Thyroid gland (tissue), 4 donors: ENCODE data around the gene MYO1E. TPM values are rescaled to one million over a fixed set of nuclear protein-coding genes. Genes with fewer than 3 reads are reported as not detected.

Experiments
- DNase-seq, 2 donors: peaks; one replicate each; pipeline ENCODE4 v3.0.0-alpha.2; 2019
- H3K27ac ChIP-seq, 3 donors: fragments of 200-600 bp; sonication (generic); 1 replicate in 2 of 3; 2 replicates in 1 of 3; pipeline ENCODE4 v1.5.1; 2016 to 2019; ENCODE audit warnings: mild to moderate bottlenecking in 1 of 3, moderate library complexity in 1 of 3
- H3K27me3 ChIP-seq: fragments of 200-600 bp; sonication (generic); one replicate; pipeline ENCODE4 v1.5.1; 2019
- H3K36me3 ChIP-seq, 2 donors: fragments of 200-600 bp; sonication (generic); one replicate each; pipeline ENCODE4 v1.5.1; 2016 to 2019
- H3K4me1 ChIP-seq, 2 donors: fragments of 200-600 bp; sonication (generic); one replicate each; pipeline ENCODE4 v1.5.1; 2017 to 2019
- H3K4me3 ChIP-seq, 3 donors: fragments of 200-600 bp; sonication (generic); replicated peaks in 1 of 3; 1 replicate in 2 of 3; 2 replicates in 1 of 3; pipeline ENCODE4 v1.5.1; 2016; ENCODE audit warnings: mild to moderate bottlenecking in 1 of 3
- H3K9me3 ChIP-seq: fragments of 200-600 bp; sonication (generic); one replicate; pipeline ENCODE4 v1.5.1; 2017
- POLR2A ChIP-seq, 2 donors: fragments of 450-650 bp; IDR thresholded peaks; one replicate each; pipeline ENCODE4 v1.6.1; 2017; ENCODE audit warnings: antibody characterized with exemption in 2 of 2, mild to moderate bottlenecking in 2 of 2, moderate library complexity in 1 of 2
- WGBS, 2 donors: methylation state at CpG; one replicate each; pipeline ENCODE4 v1.1.5; 2017; 5-methylcytosine and 5-hydroxymethylcytosine counted together
- intact Hi-C: fragments of 100-400 bp; cut with DNase I; formaldehyde crosslinking; loops from one replicate; pipeline ENCODE4 v1.15.1; 2023
- total RNA-seq, 4 donors: library from RNA; depleted of rRNA; stranded (reverse); fragments of >200 nt; gene quantifications; one replicate each; pipeline ENCODE4 v1.2.3, GENCODE V29; 2016
- TF ChIP-seq, protein P1 (sequence below), 6 experiments: fragments of 200-600 bp in 3 of 6; fragments of 450-650 bp in 3 of 6; sonication (generic) in 3 of 6; IDR thresholded peaks; one replicate each; pipeline ENCODE4 v1.5.1; 2016 to 2019; ENCODE audit warnings: antibody characterized with exemption in 6 of 6, mild to moderate bottlenecking in 2 of 6, inconsistent platforms in 1 of 6, moderate library complexity in 1 of 6

MYO1E gene
- total RNA-seq, 4 donors from 2014 or later = 19.5 to 56.6 (median 34.6) TPM

DNA sequence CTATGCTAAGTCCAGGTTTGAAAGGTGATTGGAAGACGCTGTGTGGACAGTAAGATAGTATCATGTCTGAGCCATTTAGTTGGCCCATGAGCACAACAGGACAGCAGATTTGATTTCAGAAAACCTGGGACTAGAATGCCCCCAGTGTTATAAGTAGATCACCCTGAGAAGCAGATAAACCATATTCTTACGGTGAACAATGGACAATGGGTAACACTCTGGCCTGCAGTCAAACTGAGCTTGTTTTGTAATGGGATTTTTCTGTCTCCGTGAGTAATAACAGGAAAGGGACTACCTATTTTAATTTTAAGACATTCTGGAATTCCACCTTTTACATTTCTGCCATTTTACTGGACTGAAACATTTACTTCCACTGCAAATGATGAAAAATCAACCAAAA, 94.6 kb downstream of the MYO1E start:
- intact Hi-C loops = no loop called here
- no peaks in the 10 kb centered on the region for H3K9me3 ChIP-seq
- H3K4me3 ChIP-seq = no peak overlapping the region
- no peaks in the 10 kb centered on the region for H3K4me1 ChIP-seq
- 79 to 83% methylated on average over 3 of the region's 3 CpGs for WGBS, 2 donors
- DNase-seq = no peak
- no peak overlapping the region for H3K27ac ChIP-seq
- TF ChIP-seq, protein P1, sequence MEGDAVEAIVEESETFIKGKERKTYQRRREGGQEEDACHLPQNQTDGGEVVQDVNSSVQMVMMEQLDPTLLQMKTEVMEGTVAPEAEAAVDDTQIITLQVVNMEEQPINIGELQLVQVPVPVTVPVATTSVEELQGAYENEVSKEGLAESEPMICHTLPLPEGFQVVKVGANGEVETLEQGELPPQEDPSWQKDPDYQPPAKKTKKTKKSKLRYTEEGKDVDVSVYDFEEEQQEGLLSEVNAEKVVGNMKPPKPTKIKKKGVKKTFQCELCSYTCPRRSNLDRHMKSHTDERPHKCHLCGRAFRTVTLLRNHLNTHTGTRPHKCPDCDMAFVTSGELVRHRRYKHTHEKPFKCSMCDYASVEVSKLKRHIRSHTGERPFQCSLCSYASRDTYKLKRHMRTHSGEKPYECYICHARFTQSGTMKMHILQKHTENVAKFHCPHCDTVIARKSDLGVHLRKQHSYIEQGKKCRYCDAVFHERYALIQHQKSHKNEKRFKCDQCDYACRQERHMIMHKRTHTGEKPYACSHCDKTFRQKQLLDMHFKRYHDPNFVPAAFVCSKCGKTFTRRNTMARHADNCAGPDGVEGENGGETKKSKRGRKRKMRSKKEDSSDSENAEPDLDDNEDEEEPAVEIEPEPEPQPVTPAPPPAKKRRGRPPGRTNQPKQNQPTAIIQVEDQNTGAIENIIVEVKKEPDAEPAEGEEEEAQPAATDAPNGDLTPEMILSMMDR (IDR thresholded peaks at IDR 0.05) = no peak
- no peak for TF ChIP-seq POLR2A (IDR thresholded peaks at IDR 0.05)
- H3K36me3 ChIP-seq = no peaks in the 10 kb centered on the region
- H3K27me3 ChIP-seq = no peaks in the 10 kb centered on the region

- WGBS, 2 donors = 87 to 93% methylated on average over 15 of the region's 15 CpGs
- Histone ChIP-seq H3K4me3 (no peak overlapping the region), H3K9me3 (no peaks in the 10 kb centered on the region), H3K4me1 (no peaks in the 10 kb centered on the region), H3K36me3 (no peaks in the 10 kb centered on the region), H3K27ac (no peak overlapping the region), H3K27me3 (no peaks in the 10 kb centered on the region)
- TF ChIP-seq, protein P1 (IDR thresholded peaks at IDR 0.05) = no peak
- no peak for TF ChIP-seq POLR2A (IDR thresholded peaks at IDR 0.05)
- no peak for DNase-seq
- intact Hi-C loops = no loop called here
Measured at GRCh38 chr15:59276225-59277178, 96.2 kb downstream of the MYO1E start.

DNA sequence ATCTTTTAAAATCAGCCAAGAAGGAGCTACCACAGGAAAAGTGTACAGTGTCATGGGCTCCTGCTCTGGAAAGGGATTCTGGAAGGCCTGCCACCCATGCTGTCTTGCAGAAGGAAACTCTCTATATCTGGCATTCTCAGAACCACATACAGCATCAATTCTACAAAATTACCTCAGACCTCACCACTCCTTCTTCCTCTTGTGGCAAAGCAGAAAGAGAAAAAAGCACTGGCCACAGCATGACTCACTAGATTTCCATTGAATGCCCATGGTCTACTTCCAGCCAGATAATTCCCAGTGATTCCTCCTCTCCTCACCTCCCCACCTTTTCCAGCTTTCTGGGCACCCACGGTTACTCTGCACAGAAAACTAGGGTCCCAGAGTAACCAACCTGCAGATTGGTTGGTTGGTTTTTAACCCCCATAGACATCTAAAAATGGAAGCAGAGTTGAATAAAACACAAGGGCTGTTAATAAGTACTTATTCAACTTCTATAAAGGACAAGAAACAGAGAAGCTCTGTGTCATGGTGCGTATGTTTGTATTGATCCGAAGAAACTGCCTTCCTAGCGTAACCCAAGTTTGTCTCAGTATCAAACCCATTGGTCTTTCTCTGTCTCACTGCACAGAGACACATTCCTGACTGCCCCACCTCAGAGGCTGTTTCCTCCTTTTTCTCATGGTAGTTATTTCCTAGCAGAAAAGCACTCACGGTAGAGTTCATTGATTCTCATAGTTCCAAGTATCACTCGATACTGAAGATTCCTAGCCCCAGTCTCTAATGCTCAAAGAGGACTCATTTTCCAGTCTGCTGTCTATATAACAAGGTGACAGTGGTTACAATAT, 98.3 kb downstream of the MYO1E start:
- TF ChIP-seq, protein P1 (IDR thresholded peaks at IDR 0.05) = no peak
- no peak for TF ChIP-seq POLR2A (IDR thresholded peaks at IDR 0.05)
- H3K4me3 ChIP-seq = no peak overlapping the region
- WGBS, 2 donors = 90 to 94% methylated on average over 6 of the region's 6 CpGs
- H3K27me3 ChIP-seq = no peaks in the 10 kb centered on the region
- no peaks in the 10 kb centered on the region for H3K9me3 ChIP-seq
- no peaks in the 10 kb centered on the region for H3K4me1 ChIP-seq
- no peak overlapping the region for H3K27ac ChIP-seq
- no peaks in the 10 kb centered on the region for H3K36me3 ChIP-seq
- intact Hi-C loops = no loop called here
- DNase-seq = no peak

GRCh38 chr15:59273234-59273633, 99.4 kb downstream of the MYO1E start:
- no peaks in the 10 kb centered on the region for H3K27me3 ChIP-seq
- no peak for DNase-seq
- intact Hi-C loops = no loop called here
- TF ChIP-seq, protein P1 (IDR thresholded peaks at IDR 0.05) = no peak
- no peak for TF ChIP-seq POLR2A (IDR thresholded peaks at IDR 0.05)
- no peak overlapping the region for H3K27ac ChIP-seq
- no peak overlapping the region for H3K4me3 ChIP-seq
- WGBS, 2 donors = 97 to 98% methylated on average over 4 of the region's 4 CpGs
- no peaks in the 10 kb centered on the region for H3K36me3 ChIP-seq
- H3K9me3 ChIP-seq = no peaks in the 10 kb centered on the region
- no peaks in the 10 kb centered on the region for H3K4me1 ChIP-seq
